CD14-positive monocyte (primary cell): ENCODE results near the gene PCBP3. TPM values are rescaled to one million over a fixed set of nuclear protein-coding genes. Genes with fewer than 3 reads are reported as not detected.

ENCODE experiments used
- DNase-seq, 3 donors: peaks; one replicate each; pipeline ENCODE4 v3.0.0-alpha.2; 2011 to 2022
- H2AFZ ChIP-seq: 2 replicates; pipeline ENCODE4 v1.6.0; 2012; ENCODE audit warnings: mild to moderate bottlenecking, low read depth, low read length, inconsistent platforms; ENCODE audit not compliant: insufficient read depth, poor library complexity, severe bottlenecking
- H3K27ac ChIP-seq, 2 donors: 1 replicate in 1 of 2; 2 replicates in 1 of 2; pipeline ENCODE4 v1.5.1; 2012 to 2013; ENCODE audit warnings: low read length in 2 of 2, control low read depth in 1 of 2, inconsistent platforms in 1 of 2, low read depth in 1 of 2, mild to moderate bottlenecking in 1 of 2
- H3K27me3 ChIP-seq, 2 donors: one replicate each; pipeline versions ENCODE4 v1.6.0 to v1.6.1; 2011 to 2013; ENCODE audit warnings: low read length in 2 of 2; ENCODE audit not compliant: control insufficient read depth in 2 of 2, insufficient read depth in 2 of 2
- H3K36me3 ChIP-seq, 2 donors: replicated peaks in 1 of 2; 1 replicate in 1 of 2; 2 replicates in 1 of 2; pipeline versions ENCODE4 v1.5.1 to v1.6.1; 2012 to 2013; ENCODE audit warnings: low read length in 2 of 2, control low read depth in 1 of 2, inconsistent platforms in 1 of 2, mild to moderate bottlenecking in 1 of 2; ENCODE audit not compliant: insufficient read depth in 2 of 2, control insufficient read depth in 1 of 2
- H3K4me1 ChIP-seq, 2 donors: 1 replicate in 1 of 2; 2 replicates in 1 of 2; pipeline versions ENCODE4 v1.5.1 to v1.6.1; 2012 to 2013; ENCODE audit warnings: low read length in 2 of 2, control low read depth in 1 of 2, inconsistent platforms in 1 of 2, mild to moderate bottlenecking in 1 of 2, moderate library complexity in 1 of 2; ENCODE audit not compliant: insufficient read depth in 2 of 2, control insufficient read depth in 1 of 2
- H3K4me2 ChIP-seq: replicated peaks from 2 replicates; pipeline ENCODE3; 2012; ENCODE audit warnings: low read length, moderate library complexity, mild to moderate bottlenecking; ENCODE audit not compliant: poor library complexity, severe bottlenecking; ENCODE audit errors: extremely low read depth
- H3K4me3 ChIP-seq, 3 experiments: fragments of 200-600 bp in 1 of 3; sonication (generic) in 1 of 3; replicated peaks in 1 of 3; 1 replicate in 2 of 3; 2 replicates in 1 of 3; pipeline ENCODE4 v1.5.1; 2011 to 2013; ENCODE audit warnings: low read length in 3 of 3, mild to moderate bottlenecking in 3 of 3, control low read depth in 2 of 3, low read depth in 2 of 3, inconsistent platforms in 1 of 3, moderate library complexity in 1 of 3
- H3K79me2 ChIP-seq: 2 replicates; pipeline ENCODE4 v1.6.0; 2012; ENCODE audit warnings: mild to moderate bottlenecking, control low read depth, inconsistent platforms, low read length, moderate library complexity; ENCODE audit not compliant: insufficient read depth
- H3K9ac ChIP-seq: 2 replicates; pipeline ENCODE4 v1.6.0; 2017; ENCODE audit warnings: low read length, mild to moderate bottlenecking; ENCODE audit not compliant: insufficient read depth, poor library complexity, severe bottlenecking
- H3K9me3 ChIP-seq, 2 donors: replicated peaks in 1 of 2; 1 replicate in 1 of 2; 2 replicates in 1 of 2; pipeline versions ENCODE4 v1.5.1 to v1.6.1; 2012 to 2013; ENCODE audit warnings: low read length in 2 of 2, control low read depth in 1 of 2; ENCODE audit not compliant: control insufficient read depth in 1 of 2, insufficient read depth in 1 of 2
- H4K20me1 ChIP-seq: 2 replicates; pipeline ENCODE4 v1.6.0; 2012; ENCODE audit warnings: mild to moderate bottlenecking, low read length, control low read depth, moderate library complexity; ENCODE audit not compliant: insufficient read depth
- H3K27ac Mint-ChIP-seq, 7 donors: one replicate each; pipeline ENCODE4 v1.8.0; 2020; ENCODE audit warnings: mild to moderate bottlenecking in 7 of 7, mixed read lengths in 7 of 7, moderate library complexity in 6 of 7, inconsistent platforms in 2 of 7
- H3K27me3 Mint-ChIP-seq, 3 donors: one replicate each; pipeline ENCODE4 v1.8.0; 2021 to 2022; ENCODE audit warnings: low read depth in 3 of 3, mild to moderate bottlenecking in 3 of 3, mixed read lengths in 3 of 3, moderate library complexity in 3 of 3, inconsistent platforms in 1 of 3
- H3K36me3 Mint-ChIP-seq, 2 donors: one replicate each; pipeline ENCODE4 v1.8.0; 2020; ENCODE audit warnings: mixed read lengths in 2 of 2, inconsistent platforms in 1 of 2, mild to moderate bottlenecking in 1 of 2
- H3K4me1 Mint-ChIP-seq: one replicate; pipeline ENCODE4 v1.8.0; 2020; ENCODE audit warnings: mild to moderate bottlenecking, mixed read lengths
- H3K4me3 Mint-ChIP-seq, 2 donors: one replicate each; pipeline ENCODE4 v1.8.0; 2020; ENCODE audit warnings: mild to moderate bottlenecking in 2 of 2, mixed read lengths in 2 of 2, moderate library complexity in 1 of 2
- H3K9me3 Mint-ChIP-seq, 7 donors: one replicate each; pipeline ENCODE4 v1.8.0; 2020 to 2022; ENCODE audit warnings: mixed read lengths in 7 of 7, mild to moderate bottlenecking in 6 of 7, moderate library complexity in 6 of 7, inconsistent platforms in 2 of 7
- CTCF ChIP-seq: fragments of 200-600 bp; IDR thresholded peaks from one replicate; pipeline ENCODE4 v1.8.0; 2022; ENCODE audit warnings: antibody characterized with exemption, mild to moderate bottlenecking
- WGBS: methylation state at CpG from one replicate; pipeline ENCODE4 v1.1.5; 2013; ENCODE audit warnings: missing lambda C conversion rate; ENCODE audit not compliant: insufficient coverage; 5-methylcytosine and 5-hydroxymethylcytosine counted together
- intact Hi-C, 2 donors: fragments of 100-400 bp; cut with micrococcal nuclease; formaldehyde crosslinking; loops; one replicate each; pipeline versions ENCODE4 v1.15.0 to v1.15.1; 2023
- polyA plus RNA-seq, 3 donors: library from polyadenylated mRNA; depleted of rRNA in 1 of 3; unstranded in 2 of 3; stranded (reverse) in 1 of 3; fragments of 300-500 nt in 2 of 3; fragments of >200 nt in 1 of 3; fragmentation: Illumina TruSeq in 2 of 3; gene quantifications; 1 replicate in 2 of 3; 2 replicates in 1 of 3; pipeline ENCODE4 v1.2.3, GENCODE V29; 2012 to 2021

The PCBP3 gene
- polyA plus RNA-seq, 3 donors: 0.34 to 0.49 TPM; not detected in 1

- Mint-ChIP-seq H3K9me3 (peaks cover 0 to 2% (median 0%) of the 10 kb centered on the region in 7 donors), H3K36me3 (no peaks in the 10 kb centered on the region), H3K27me3 (peaks cover 3 to 5% (median 3%) of the 10 kb centered on the region in 3 donors), H3K27ac (no peak overlapping the region), H3K4me1 (no peaks in the 10 kb centered on the region), H3K4me3 (no peak overlapping the region)
- no peaks in the 10 kb centered on the region for H3K36me3 ChIP-seq
- intact Hi-C loops: no loop called here
- TF ChIP-seq CTCF: no peak
- H3K4me1 ChIP-seq: no peaks in the 10 kb centered on the region
- no peak overlapping the region for H2AFZ ChIP-seq
- WGBS: 97% methylated on average over 12 of the region's 15 CpGs
- no peak overlapping the region for H3K27ac ChIP-seq
- H4K20me1 ChIP-seq: no peaks in the 10 kb centered on the region
- H3K9ac ChIP-seq: no peak overlapping the region
- no peak overlapping the region for H3K4me2 ChIP-seq
- H3K4me3 ChIP-seq: no peak overlapping the region
- H3K27me3 ChIP-seq: no peaks in the 10 kb centered on the region
- no peak for DNase-seq
- H3K9me3 ChIP-seq: no peaks in the 10 kb centered on the region
- H3K79me2 ChIP-seq: no peaks in the 10 kb centered on the region
Observed at GRCh38 chr21:45911806-45912325, 268.3 kb downstream of the PCBP3 start.

- Mint-ChIP-seq H3K27ac (no peak overlapping the region), H3K4me1 (no peaks in the 10 kb centered on the region), H3K4me3 (no peak overlapping the region), H3K9me3 (peaks cover 0 to 2% (median 0%) of the 10 kb centered on the region in 7 donors), H3K36me3 (no peaks in the 10 kb centered on the region), H3K27me3 (peaks cover 3 to 5% (median 3%) of the 10 kb centered on the region in 3 donors)
- Histone ChIP-seq H4K20me1 (no peaks in the 10 kb centered on the region), H3K9ac (no peak overlapping the region), H3K4me2 (no peak overlapping the region), H3K36me3 (no peaks in the 10 kb centered on the region), H3K79me2 (no peaks in the 10 kb centered on the region), H3K27ac (no peak overlapping the region), H2AFZ (no peak overlapping the region), H3K4me3 (no peak overlapping the region), H3K9me3 (no peaks in the 10 kb centered on the region), H3K4me1 (no peaks in the 10 kb centered on the region), H3K27me3 (no peaks in the 10 kb centered on the region)
- intact Hi-C loops: no loop called here
- TF ChIP-seq CTCF: no peak
- DNase-seq: no peak
- 90% methylated on average over 8 of the region's 16 CpGs for WGBS
Observed at GRCh38 chr21:45912611-45913417, 269.3 kb downstream of the PCBP3 start.
